Neural progenitor cell (in vitro differentiated cells): ENCODE data around the gene ERMP1. TPM values are rescaled to one million over a fixed set of nuclear protein-coding genes. Genes with fewer than 3 reads are reported as not detected.

Experiments
- DNase-seq: peaks from one replicate; pipeline ENCODE4 v3.0.0-alpha.2; 2016; ENCODE audit warnings: low spot score
- H2AFZ ChIP-seq: fragments of 200-600 bp; sonication (generic); replicated peaks from 2 replicates; pipeline ENCODE4 v1.6.1; 2016; ENCODE audit warnings: antibody characterized with exemption
- H3F3A ChIP-seq: fragments of 200-600 bp; sonication (generic); 2 replicates; pipeline ENCODE4 v1.6.1; 2016; ENCODE audit warnings: antibody characterized with exemption, low read depth
- H3K27ac ChIP-seq: fragments of 200-600 bp; sonication (generic); 2 replicates; pipeline ENCODE4 v1.5.1; 2016; ENCODE audit warnings: mild to moderate bottlenecking
- H3K27me3 ChIP-seq: fragments of 200-600 bp; sonication (generic); 2 replicates; pipeline ENCODE4 v1.6.1; 2016; ENCODE audit warnings: mild to moderate bottlenecking, moderate library complexity
- H3K36me3 ChIP-seq: fragments of 200-600 bp; sonication (generic); 2 replicates; pipeline ENCODE4 v1.5.1; 2016
- H3K4me1 ChIP-seq: fragments of 200-600 bp; sonication (generic); 2 replicates; pipeline ENCODE4 v1.6.1; 2016; ENCODE audit warnings: mixed run types
- H3K4me2 ChIP-seq: fragments of 200-600 bp; sonication (generic); 2 replicates; pipeline ENCODE4 v1.6.1; 2016
- H3K4me3 ChIP-seq: fragments of 200-600 bp; sonication (generic); 2 replicates; pipeline ENCODE4 v1.5.1; 2016
- H3K79me2 ChIP-seq: fragments of 200-600 bp; sonication (generic); 2 replicates; pipeline ENCODE4 v1.6.1; 2016; ENCODE audit warnings: low read depth
- H3K9ac ChIP-seq: fragments of 200-600 bp; sonication (generic); 2 replicates; pipeline ENCODE4 v1.6.1; 2016
- H3K9me3 ChIP-seq: fragments of 200-600 bp; sonication (generic); 2 replicates; pipeline ENCODE4 v1.5.1; 2016; ENCODE audit warnings: low read depth
- H4K20me1 ChIP-seq: fragments of 200-600 bp; sonication (generic); 2 replicates; pipeline ENCODE4 v1.6.1; 2016; ENCODE audit warnings: low read depth
- H3K27ac Mint-ChIP-seq: 3 replicates; pipeline ENCODE4 v1.8.0; 2021; ENCODE audit warnings: mixed read lengths
- H3K27me3 Mint-ChIP-seq: 2 replicates; pipeline ENCODE4 v1.8.0; 2022; ENCODE audit warnings: low read depth, mild to moderate bottlenecking, inconsistent platforms, moderate library complexity, mixed read lengths; ENCODE audit not compliant: insufficient read depth
- H3K36me3 Mint-ChIP-seq: 3 replicates; pipeline ENCODE4 v1.8.0; 2021; ENCODE audit warnings: mixed read lengths
- H3K4me1 Mint-ChIP-seq: 3 replicates; pipeline ENCODE4 v1.8.0; 2021; ENCODE audit warnings: mixed read lengths
- H3K4me3 Mint-ChIP-seq: 3 replicates; pipeline ENCODE4 v1.8.0; 2021; ENCODE audit warnings: mild to moderate bottlenecking, moderate library complexity, mixed read lengths
- H3K9me3 Mint-ChIP-seq: 3 replicates; pipeline ENCODE4 v1.8.0; 2020; ENCODE audit warnings: mixed read lengths
- CTCF ChIP-seq: fragments of 200-600 bp; sonication (generic); IDR thresholded peaks from 2 replicates; pipeline ENCODE4 v1.5.1; 2017; ENCODE audit warnings: antibody characterized with exemption, mild to moderate bottlenecking
- EZH2 ChIP-seq: fragments of 200-600 bp; sonication (generic); IDR thresholded peaks from 2 replicates; pipeline ENCODE4 v1.6.1; 2017; ENCODE audit warnings: antibody characterized with exemption, mild to moderate bottlenecking, moderate library complexity
- EZH2phosphoT487 ChIP-seq: fragments of 200-600 bp; sonication (generic); IDR thresholded peaks from 2 replicates; pipeline ENCODE4 v1.6.1; 2017; ENCODE audit warnings: antibody characterized with exemption
- total RNA-seq: library from RNA; depleted of rRNA; stranded (reverse); fragments of >200 nt; gene quantifications from 2 replicates; pipeline ENCODE4 v1.2.3, GENCODE V29; 2015; ENCODE audit warnings: low replicate concordance

ERMP1 gene
- total RNA-seq, 1 donor from 2014 or later = 25.5 TPM

GRCh38 chr9:5848372-5848882 lies 15.5 kb upstream of the ERMP1 start:
- H3K4me3 ChIP-seq = no peak overlapping the region
- H3K4me1 ChIP-seq = peaks cover 3% of the 10 kb centered on the region
- no peaks in the 10 kb centered on the region for H3F3A ChIP-seq
- Mint-ChIP-seq H3K27ac (no peak overlapping the region), H3K9me3 (no peaks in the 10 kb centered on the region), H3K27me3 (peaks cover 1% of the 10 kb centered on the region), H3K4me1 (peaks cover 4% of the 10 kb centered on the region), H3K4me3 (no peak overlapping the region), H3K36me3 (no peaks in the 10 kb centered on the region)
- H3K27ac ChIP-seq = no peak overlapping the region
- no peaks in the 10 kb centered on the region for H3K79me2 ChIP-seq
- no peak overlapping the region for H2AFZ ChIP-seq
- H3K36me3 ChIP-seq = no peaks in the 10 kb centered on the region
- H3K27me3 ChIP-seq = no peaks in the 10 kb centered on the region
- DNase-seq = no peak
- H3K4me2 ChIP-seq = no peak overlapping the region
- H3K9ac ChIP-seq = no peak overlapping the region
- no peak for TF ChIP-seq CTCF
- TF ChIP-seq EZH2phosphoT487 = no peak
- TF ChIP-seq EZH2 = no peak
- H4K20me1 ChIP-seq = no peaks in the 10 kb centered on the region
- H3K9me3 ChIP-seq = no peaks in the 10 kb centered on the region

GRCh38 chr9:5846501-5846921 lies 13.6 kb upstream of the ERMP1 start:
- Histone ChIP-seq H3K9ac (no peak overlapping the region), H4K20me1 (no peaks in the 10 kb centered on the region), H3K27me3 (no peaks in the 10 kb centered on the region), H3K36me3 (no peaks in the 10 kb centered on the region), H3K27ac (no peak overlapping the region), H3F3A (no peaks in the 10 kb centered on the region), H3K9me3 (no peaks in the 10 kb centered on the region), H3K4me1 (peaks cover 11% of the 10 kb centered on the region), H3K4me3 (no peak overlapping the region), H2AFZ (no peak overlapping the region), H3K4me2 (no peak overlapping the region), H3K79me2 (no peaks in the 10 kb centered on the region)
- DNase-seq = no peak
- TF ChIP-seq CTCF (no peak), EZH2 (no peak), EZH2phosphoT487 (no peak)
- Mint-ChIP-seq H3K4me1 (peaks cover 7% of the 10 kb centered on the region), H3K4me3 (no peak overlapping the region), H3K27ac (no peak overlapping the region), H3K36me3 (no peaks in the 10 kb centered on the region), H3K9me3 (no peaks in the 10 kb centered on the region), H3K27me3 (peaks cover 2% of the 10 kb centered on the region)

- H3K27me3 ChIP-seq = no peaks in the 10 kb centered on the region
- no peak overlapping the region for H3K4me2 ChIP-seq
- Mint-ChIP-seq H3K9me3 (no peaks in the 10 kb centered on the region), H3K4me1 (peaks cover 7% of the 10 kb centered on the region), H3K27me3 (peaks cover 2% of the 10 kb centered on the region), H3K27ac (no peak overlapping the region), H3K4me3 (no peak overlapping the region), H3K36me3 (no peaks in the 10 kb centered on the region)
- DNase-seq = no peak
- no peaks in the 10 kb centered on the region for H3K9me3 ChIP-seq
- no peak overlapping the region for H2AFZ ChIP-seq
- no peak overlapping the region for H3K27ac ChIP-seq
- H3K79me2 ChIP-seq = no peaks in the 10 kb centered on the region
- peaks cover 11% of the 10 kb centered on the region for H3K4me1 ChIP-seq
- no peak overlapping the region for H3K4me3 ChIP-seq
- no peaks in the 10 kb centered on the region for H3F3A ChIP-seq
- no peak for TF ChIP-seq CTCF
- no peak for TF ChIP-seq EZH2phosphoT487
- TF ChIP-seq EZH2 = no peak
- H3K36me3 ChIP-seq = no peaks in the 10 kb centered on the region
- no peaks in the 10 kb centered on the region for H4K20me1 ChIP-seq
- no peak overlapping the region for H3K9ac ChIP-seq
These were observed 13.2 kb upstream of the ERMP1 start for GRCh38 chr9:5846096-5846495.
